Trophoblast cell (in vitro differentiated cells and primary cell): ENCODE results near the gene TP73.
A peak's percentile ranks its signal among the peaks of the same experiment; 100 is the strongest.

Experiments
- DNase-seq, 2 donors: peaks; one replicate each; pipeline ENCODE4 v3.0.0-alpha.2; 2016
- H2AFZ ChIP-seq: 2 replicates; pipeline ENCODE4 v1.6.1; 2013; ENCODE audit warnings: low read length, moderate library complexity, mild to moderate bottlenecking; ENCODE audit not compliant: insufficient read depth, poor library complexity
- H2AK5ac ChIP-seq: 2 replicates; pipeline ENCODE4 v1.6.1; 2013; ENCODE audit warnings: mild to moderate bottlenecking, low read length
- H2BK120ac ChIP-seq: 2 replicates; pipeline ENCODE4 v1.6.1; 2013; ENCODE audit warnings: low read length, mild to moderate bottlenecking, moderate library complexity; ENCODE audit not compliant: insufficient read depth, poor library complexity
- H2BK12ac ChIP-seq: 2 replicates; pipeline ENCODE4 v1.6.1; 2013; ENCODE audit warnings: mild to moderate bottlenecking, low read length, moderate library complexity
- H2BK5ac ChIP-seq: 2 replicates; pipeline ENCODE4 v1.6.1; 2013; ENCODE audit warnings: low read length, low read depth, moderate library complexity, mild to moderate bottlenecking; ENCODE audit not compliant: poor library complexity
- H3K14ac ChIP-seq: 2 replicates; pipeline ENCODE4 v1.6.1; 2013; ENCODE audit warnings: mild to moderate bottlenecking, low read length
- H3K18ac ChIP-seq: 2 replicates; pipeline ENCODE4 v1.6.1; 2013; ENCODE audit warnings: mild to moderate bottlenecking, low read length
- H3K23ac ChIP-seq: 2 replicates; pipeline ENCODE4 v1.6.1; 2013; ENCODE audit warnings: low read length
- H3K27ac ChIP-seq: 2 replicates; pipeline ENCODE4 v1.5.1; 2013; ENCODE audit warnings: low read depth, mild to moderate bottlenecking, inconsistent platforms, low read length, moderate library complexity
- H3K27me3 ChIP-seq: 2 replicates; pipeline ENCODE4 v1.6.1; 2013; ENCODE audit warnings: inconsistent platforms, mild to moderate bottlenecking, low read length, moderate library complexity; ENCODE audit not compliant: insufficient read depth
- H3K36me3 ChIP-seq, 2 experiments: 1 replicate in 1 of 2; 2 replicates in 1 of 2; pipeline ENCODE4 v1.6.1; 2013; ENCODE audit warnings: low read length in 2 of 2, mild to moderate bottlenecking in 2 of 2, moderate library complexity in 1 of 2; ENCODE audit not compliant: insufficient read depth in 2 of 2, control insufficient read depth in 1 of 2
- H3K4ac ChIP-seq: 2 replicates; pipeline ENCODE4 v1.6.1; 2013; ENCODE audit warnings: low read depth, mild to moderate bottlenecking, low read length, moderate library complexity
- H3K4me1 ChIP-seq, 2 experiments: 1 replicate in 1 of 2; 2 replicates in 1 of 2; pipeline ENCODE4 v1.6.1; 2013; ENCODE audit warnings: low read length in 2 of 2, mild to moderate bottlenecking in 2 of 2, moderate library complexity in 1 of 2; ENCODE audit not compliant: insufficient read depth in 2 of 2, control insufficient read depth in 1 of 2
- H3K4me2 ChIP-seq: 2 replicates; pipeline ENCODE4 v1.6.1; 2013; ENCODE audit warnings: inconsistent platforms, mild to moderate bottlenecking, low read length, moderate library complexity
- H3K4me3 ChIP-seq: 2 replicates; pipeline ENCODE4 v1.5.1; 2013; ENCODE audit warnings: mild to moderate bottlenecking, low read depth, low read length, inconsistent platforms
- H3K79me1 ChIP-seq: one replicate; pipeline ENCODE4 v1.6.1; 2013; ENCODE audit warnings: low read length
- H3K79me2 ChIP-seq: 2 replicates; pipeline ENCODE4 v1.6.1; 2013; ENCODE audit warnings: low read length, mild to moderate bottlenecking; ENCODE audit not compliant: control insufficient read depth, insufficient read depth, poor library complexity
- H3K9ac ChIP-seq: 2 replicates; pipeline ENCODE4 v1.6.1; 2013; ENCODE audit warnings: mild to moderate bottlenecking, low read length
- H3K9me3 ChIP-seq: 2 replicates; pipeline ENCODE4 v1.6.1; 2013; ENCODE audit warnings: low read depth, mild to moderate bottlenecking, control low read depth, inconsistent platforms, low read length; ENCODE audit not compliant: insufficient read depth
- H4K12ac ChIP-seq: 2 replicates; pipeline ENCODE4 v1.6.1; 2013; ENCODE audit warnings: low read depth, mild to moderate bottlenecking, low read length, moderate library complexity
- H4K8ac ChIP-seq: 2 replicates; pipeline ENCODE4 v1.6.1; 2013; ENCODE audit warnings: low read depth, mild to moderate bottlenecking, low read length, moderate library complexity
- H4K91ac ChIP-seq: one replicate; pipeline ENCODE4 v1.6.1; 2013; ENCODE audit warnings: low read depth, mild to moderate bottlenecking, low read length, moderate library complexity
- WGBS: extraction: QIAGEN DNeasy Blood & Tissue Kit; methylation state at CpG from one replicate; pipeline ENCODE4 v1.1.7; 2013; ENCODE audit warnings: missing lambda C conversion rate; ENCODE audit not compliant: insufficient read length, insufficient coverage; ENCODE audit errors: extremely low coverage; 5-methylcytosine and 5-hydroxymethylcytosine counted together

Gene TP73

GRCh38 chr1:3707939-3708328 lies 55.6 kb downstream of the TP73 start:
- Histone ChIP-seq H3K4me3 (no peak overlapping the region), H4K8ac (no peak overlapping the region), H2BK5ac (no peak overlapping the region), H3K27me3 (no peaks in the 10 kb centered on the region), H4K91ac (peak overlapping the region; percentile 36), H3K4ac (no peak overlapping the region), H3K23ac (no peak overlapping the region), H3K36me3 (no peaks in the 10 kb centered on the region), H2AFZ (no peak overlapping the region), H2BK120ac (no peak overlapping the region), H3K27ac (no peak overlapping the region), H3K4me1 (peaks cover 28 to 35% of the 10 kb centered on the region in 2 experiments), H2BK12ac (peak overlapping the region; percentile 33), H4K12ac (no peak overlapping the region), H3K79me2 (no peaks in the 10 kb centered on the region), H3K79me1 (peaks cover 7% of the 10 kb centered on the region), H3K9me3 (peaks cover 2% of the 10 kb centered on the region), H3K18ac (peak overlapping the region; percentile 39), H3K4me2 (peak overlapping the region; percentile 31), H3K9ac (no peak overlapping the region), H3K14ac (peak overlapping the region; percentile 13), H2AK5ac (peak overlapping the region; percentile 59)
- peak; percentile 60 to 69 for DNase-seq
- WGBS, result no CpG with 5 or more reads among the region's 11 CpGs

DNA sequence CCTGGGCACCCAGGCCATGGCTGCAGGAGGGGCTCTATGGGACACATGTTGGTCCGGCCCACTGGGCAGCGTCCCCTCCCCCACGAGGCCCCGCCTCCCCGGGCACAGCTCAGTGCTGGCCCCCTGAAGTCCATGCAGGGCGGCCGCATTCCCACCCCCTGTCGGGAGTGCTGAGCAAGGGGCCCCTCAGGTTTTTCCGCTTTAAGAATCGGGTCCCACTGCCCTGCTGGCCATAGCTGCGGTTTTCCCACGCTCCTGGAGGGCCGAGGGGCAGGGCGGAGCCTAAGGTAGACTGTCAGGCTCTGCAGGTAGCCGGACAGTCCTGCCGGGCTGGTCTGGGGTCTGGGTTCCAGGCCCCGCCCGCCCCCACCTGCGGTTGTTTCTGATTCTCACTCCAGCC lies 56.5 kb downstream of the TP73 start:
- Histone ChIP-seq H3K14ac (no peak overlapping the region), H3K79me2 (no peaks in the 10 kb centered on the region)

DNA sequence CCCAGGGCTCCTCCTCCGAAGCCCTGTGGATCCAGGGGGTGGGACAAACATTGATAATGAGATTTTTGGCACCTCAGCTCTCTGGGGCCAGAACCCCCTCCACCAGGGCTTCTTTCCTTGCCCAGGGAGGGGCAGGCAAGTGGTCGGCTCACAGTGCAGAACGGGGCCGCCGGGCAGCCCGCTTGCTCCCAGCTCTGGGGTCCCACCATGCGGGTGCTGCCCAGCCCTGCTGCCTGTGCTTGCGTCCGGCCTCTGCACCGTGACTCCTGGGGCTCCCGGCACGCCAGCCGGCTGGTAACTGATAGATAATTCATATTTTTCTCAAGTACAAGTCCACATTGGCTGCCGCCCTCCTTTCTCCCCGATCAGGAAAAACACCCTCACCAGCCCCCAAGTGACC lies 57.9 kb downstream of the TP73 start:
- peaks cover 28 to 35% of the 10 kb centered on the region in 2 experiments for H3K4me1 ChIP-seq
- no peaks in the 10 kb centered on the region for H3K79me2 ChIP-seq
- H3K27me3 ChIP-seq, result no peaks in the 10 kb centered on the region
- H3K9me3 ChIP-seq, result peaks cover 2% of the 10 kb centered on the region
- H3K79me1 ChIP-seq, result peaks cover 7% of the 10 kb centered on the region
- H3K18ac ChIP-seq, result no peak overlapping the region
- no peak overlapping the region for H2BK120ac ChIP-seq
- H2BK12ac ChIP-seq, result no peak overlapping the region
- H3K9ac ChIP-seq, result no peak overlapping the region
- H3K4me3 ChIP-seq, result no peak overlapping the region
- no peak overlapping the region for H4K8ac ChIP-seq
- H2BK5ac ChIP-seq, result no peak overlapping the region
- no peak overlapping the region for H4K91ac ChIP-seq
- H3K4ac ChIP-seq, result no peak overlapping the region
- no peak overlapping the region for H3K23ac ChIP-seq
- no peak overlapping the region for H3K27ac ChIP-seq
- H3K36me3 ChIP-seq, result no peaks in the 10 kb centered on the region
- no peak overlapping the region for H3K14ac ChIP-seq
- no peak overlapping the region for H2AK5ac ChIP-seq
- WGBS, result no CpG with 5 or more reads among the region's 15 CpGs
- no peak for DNase-seq
- no peak overlapping the region for H3K4me2 ChIP-seq
- no peak overlapping the region for H2AFZ ChIP-seq
- H4K12ac ChIP-seq, result no peak overlapping the region

More for the DNA sequence above, 56.5 kb downstream of the TP73 start:
- H3K4ac ChIP-seq, result no peak overlapping the region
- no peaks in the 10 kb centered on the region for H3K27me3 ChIP-seq
- peaks cover 28 to 35% of the 10 kb centered on the region in 2 experiments for H3K4me1 ChIP-seq
- H2AFZ ChIP-seq, result no peak overlapping the region
- peak; percentile 78 to 89 for DNase-seq
- H4K8ac ChIP-seq, result no peak overlapping the region
- H3K9ac ChIP-seq, result no peak overlapping the region
- H2BK12ac ChIP-seq, result peak overlapping the region; percentile 33
- no peak overlapping the region for H3K27ac ChIP-seq
- H3K9me3 ChIP-seq, result peaks cover 2% of the 10 kb centered on the region
- no peak overlapping the region for H4K12ac ChIP-seq
- peak overlapping the region; percentile 39 for H3K18ac ChIP-seq
- peak overlapping the region; percentile 21 for H2BK120ac ChIP-seq
- no peak overlapping the region for H3K4me3 ChIP-seq
- no peak overlapping the region for H2AK5ac ChIP-seq
- H3K4me2 ChIP-seq, result peak overlapping the region; percentile 56
- H3K36me3 ChIP-seq, result no peaks in the 10 kb centered on the region
- H3K79me1 ChIP-seq, result peaks cover 7% of the 10 kb centered on the region
- H3K23ac ChIP-seq, result no peak overlapping the region
- H2BK5ac ChIP-seq, result no peak overlapping the region
- H4K91ac ChIP-seq, result peak overlapping the region; percentile 25
- no CpG with 5 or more reads among the region's 19 CpGs for WGBS

DNA sequence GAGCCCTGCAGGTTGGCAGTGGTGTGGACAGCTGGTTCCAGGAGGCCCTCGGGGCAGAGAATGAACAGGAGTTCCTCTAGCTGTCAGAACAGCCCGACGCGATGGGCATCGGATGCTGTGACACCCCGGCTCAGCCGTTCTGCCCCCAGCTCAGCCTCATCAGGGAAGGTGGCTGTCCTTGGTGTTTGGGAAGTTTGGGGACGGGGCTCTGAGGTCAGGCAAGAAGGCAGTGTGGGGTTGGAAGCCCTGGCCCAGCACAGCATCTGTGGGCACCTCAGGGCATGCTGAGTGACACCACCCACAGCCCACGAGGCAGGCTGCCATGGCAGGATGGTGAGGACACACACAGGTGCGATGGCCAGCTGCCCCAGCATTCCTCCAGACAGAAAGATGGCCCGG lies 59.1 kb downstream of the TP73 start:
- Histone ChIP-seq H4K91ac (no peak overlapping the region), H3K79me1 (peaks cover 7% of the 10 kb centered on the region), H2AFZ (no peak overlapping the region), H2BK5ac (no peak overlapping the region), H3K27ac (no peak overlapping the region), H3K9ac (no peak overlapping the region), H3K4me2 (no peak overlapping the region), H3K9me3 (peaks cover 2% of the 10 kb centered on the region), H2AK5ac (no peak overlapping the region), H3K79me2 (no peaks in the 10 kb centered on the region), H2BK12ac (no peak overlapping the region), H3K14ac (no peak overlapping the region), H4K12ac (no peak overlapping the region), H3K4me1 (peaks cover 28 to 35% of the 10 kb centered on the region in 2 experiments), H3K27me3 (no peaks in the 10 kb centered on the region), H2BK120ac (no peak overlapping the region), H3K36me3 (no peaks in the 10 kb centered on the region), H3K4me3 (no peak overlapping the region), H4K8ac (no peak overlapping the region), H3K18ac (no peak overlapping the region), H3K4ac (no peak overlapping the region), H3K23ac (no peak overlapping the region)
- no CpG with 5 or more reads among the region's 11 CpGs for WGBS
- DNase-seq, result no peak
